SKM-1 (cell line): ENCODE measurements around the gene CPZ.

Source experiments
- DNase-seq: peaks from one replicate; lab custom pipeline; 2025; ENCODE audit not compliant: unreplicated experiment; lab: John Stamatoyannopoulos, UW

The CPZ gene

DNA sequence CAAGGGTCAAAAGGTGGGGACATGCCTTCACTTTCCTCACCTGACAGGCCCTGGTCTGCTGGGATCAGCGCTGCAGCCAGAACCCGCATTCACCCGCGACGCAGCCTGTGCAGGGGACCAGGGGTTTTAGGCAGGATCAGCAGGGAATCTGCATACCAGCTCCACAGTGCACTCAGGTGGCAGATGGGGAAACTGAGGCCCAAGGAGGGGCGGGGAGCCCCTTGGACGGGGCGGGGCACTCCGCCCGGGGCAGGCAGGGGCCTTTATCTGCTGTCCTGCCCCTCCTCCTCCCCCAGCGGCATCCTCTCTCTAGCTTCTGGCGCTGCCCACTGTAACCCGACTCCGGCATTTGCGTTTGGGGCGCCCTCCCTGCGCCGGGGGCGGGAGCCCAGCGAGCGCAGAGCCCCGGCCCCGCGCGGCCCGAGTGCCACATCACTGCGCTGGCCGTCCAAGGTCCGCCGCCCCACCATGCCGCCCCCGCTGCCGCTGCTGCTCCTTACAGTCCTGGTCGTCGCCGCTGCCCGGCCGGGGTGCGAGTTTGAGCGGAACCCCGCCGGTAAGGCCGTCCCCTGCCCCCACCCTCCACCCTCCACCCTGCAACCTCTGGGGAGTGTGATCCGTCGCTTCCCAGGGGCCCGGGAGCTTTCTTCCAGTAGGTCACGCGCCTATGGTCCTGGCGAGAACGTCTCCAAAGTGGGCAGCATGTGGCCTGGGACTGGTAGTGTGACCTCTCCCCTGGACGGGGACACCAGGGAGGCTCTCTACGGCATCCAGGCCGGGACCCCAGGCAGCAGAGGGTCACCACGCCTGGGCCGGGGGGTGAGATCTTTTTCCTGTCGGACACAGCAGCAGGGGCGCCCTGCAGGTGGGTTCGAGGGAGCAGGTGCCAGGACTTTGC is at the start of gene CPZ:
CPZ (plus strand) TSS at position 400 of the 898 bp plus-strand sequence; CDS start at position 469, 69 bp downstream.
- no peak for DNase-seq

DNA sequence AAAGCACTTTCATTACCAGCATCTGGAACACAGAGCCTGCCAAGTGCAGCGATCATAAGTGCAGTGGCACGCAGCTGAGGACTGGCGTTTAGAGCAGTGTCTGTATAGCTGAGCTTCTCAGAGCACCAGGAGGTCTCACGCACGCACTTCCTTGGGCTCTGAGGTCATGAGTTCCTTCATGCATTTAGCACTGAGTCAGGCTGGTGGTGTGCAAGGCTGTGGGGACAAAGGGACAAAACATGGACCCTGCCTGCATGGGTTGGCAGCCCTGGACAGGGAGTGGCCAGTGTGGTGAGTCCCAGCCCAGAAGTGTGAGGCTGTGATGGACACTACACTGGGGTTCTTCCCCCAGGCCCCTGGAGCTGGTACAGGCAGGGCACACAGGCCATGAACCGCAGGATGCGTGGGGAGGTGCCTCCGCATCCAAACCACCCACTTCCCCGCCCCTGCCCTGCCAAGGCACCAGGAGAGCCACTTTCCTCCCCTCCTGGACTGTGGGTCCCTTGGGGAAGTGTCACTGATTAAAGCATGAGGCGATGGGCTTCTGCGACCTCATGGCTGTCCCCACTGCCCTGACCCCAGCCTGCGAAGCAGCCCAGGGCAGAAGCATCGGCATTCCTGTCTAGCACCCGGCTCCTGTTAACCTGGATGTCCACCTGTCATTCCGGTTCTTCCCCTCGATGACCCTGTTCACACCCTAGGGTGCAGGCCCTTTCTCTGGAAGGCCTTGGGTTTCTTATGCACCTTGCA is 49.6 kb upstream of the CPZ start:
- DNase-seq, result no peak

DNA sequence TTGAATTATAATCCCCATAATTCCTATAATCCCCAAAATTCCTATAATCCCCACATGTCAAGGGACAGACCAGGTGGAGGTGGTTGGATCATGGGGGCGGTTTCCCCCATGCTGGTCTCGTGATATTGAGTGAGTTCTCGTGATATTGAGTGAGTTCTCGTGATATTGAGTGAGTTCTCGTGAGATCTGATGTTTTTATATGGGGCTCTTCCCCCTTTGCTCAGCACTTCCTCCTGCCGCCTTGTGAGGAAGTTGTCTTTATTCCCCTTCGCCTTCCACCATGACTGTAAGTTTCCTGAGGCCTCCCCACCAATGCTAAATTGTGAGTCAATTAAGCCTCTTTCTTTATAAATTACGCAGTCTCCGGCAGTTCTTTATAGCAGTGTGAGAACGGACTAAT is 48.9 kb upstream of the CPZ start:
- no peak for DNase-seq

DNA sequence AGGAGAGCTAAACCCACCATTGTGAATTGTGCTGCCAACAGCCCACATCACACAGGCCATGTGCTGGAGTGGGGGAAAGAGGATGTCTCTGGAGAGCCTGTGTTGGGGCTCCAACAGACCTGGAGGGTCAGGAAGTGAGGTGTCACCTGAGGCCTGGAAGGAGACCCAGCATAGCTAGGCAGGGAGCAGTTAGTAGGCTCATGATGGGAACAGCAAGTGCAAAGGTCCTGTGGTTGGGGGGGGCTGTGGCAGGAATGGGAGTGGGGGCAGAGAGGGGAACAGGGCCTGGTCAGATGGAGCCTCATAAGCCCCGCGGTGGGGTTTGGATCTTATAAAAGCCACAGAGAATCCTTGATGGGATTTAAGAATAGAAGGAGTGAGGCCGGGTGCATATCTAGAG is 48.3 kb upstream of the CPZ start:
- no peak for DNase-seq

DNA sequence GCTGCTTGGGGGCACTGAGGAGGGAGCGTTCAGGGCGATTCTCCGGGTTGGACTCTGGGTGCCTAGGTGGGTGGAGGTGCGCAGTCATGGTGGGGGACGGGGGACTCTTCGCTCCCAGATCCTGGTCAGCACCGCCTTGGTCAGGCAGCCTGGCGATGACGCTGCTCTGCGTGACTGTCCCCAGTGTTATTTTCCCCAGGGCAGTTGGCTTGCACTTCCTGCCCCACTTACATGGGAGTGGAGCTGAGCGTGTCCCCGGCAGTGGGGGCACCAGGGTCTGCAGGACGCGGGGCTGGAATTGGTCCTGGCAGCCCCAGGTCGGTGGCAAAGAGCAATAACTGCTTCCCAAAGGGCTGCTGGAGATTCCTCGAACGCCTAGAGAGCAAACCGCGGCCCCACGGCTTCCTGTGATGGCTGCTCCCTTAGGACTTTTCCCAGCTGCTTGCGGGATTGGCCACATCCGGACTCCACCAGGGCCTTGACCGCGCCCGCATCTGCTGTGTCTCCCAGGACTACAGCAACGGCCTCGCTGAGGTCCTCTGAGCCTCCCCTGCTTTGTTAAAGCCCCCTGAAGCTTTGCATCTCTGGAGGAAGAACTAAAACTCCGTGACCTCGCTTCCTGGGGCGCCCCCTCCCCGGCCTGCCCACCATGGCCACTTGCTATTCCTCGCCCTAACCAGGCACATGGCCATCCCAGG is 47.7 kb upstream of the CPZ start:
- no peak for DNase-seq

DNA sequence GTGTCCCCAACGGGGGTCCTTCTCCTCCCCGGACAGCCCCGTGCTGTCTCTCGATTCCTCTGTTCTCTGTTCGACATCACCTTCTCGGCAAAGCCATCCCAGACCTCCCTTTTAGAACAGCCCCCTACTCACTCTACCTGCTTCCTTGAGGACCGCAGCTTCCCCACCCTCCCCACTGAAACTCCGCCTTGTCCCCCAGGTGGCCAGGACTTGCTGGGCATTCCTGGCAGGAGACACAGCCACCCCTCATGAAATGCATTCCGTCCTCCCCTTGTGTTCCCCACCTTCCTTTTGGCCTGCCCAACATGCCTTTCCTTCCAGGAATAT is 47.2 kb upstream of the CPZ start:
- no peak for DNase-seq

DNA sequence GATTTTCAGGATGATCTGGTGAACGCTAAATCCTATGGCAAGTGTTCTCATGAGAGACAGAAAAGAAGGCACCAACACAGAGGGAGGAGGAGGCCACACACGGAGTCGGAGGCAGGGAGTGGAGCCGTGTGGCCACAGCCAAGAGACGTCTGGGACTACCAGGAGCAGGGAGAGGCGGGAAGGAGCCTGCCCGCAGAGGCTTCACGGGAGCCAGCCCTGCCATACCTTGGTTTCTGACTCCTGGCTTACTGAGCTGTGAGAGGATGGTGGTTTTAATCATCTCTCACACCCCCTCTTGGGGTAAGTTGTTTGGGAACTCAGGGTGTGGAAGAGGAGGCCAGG is 45.8 kb upstream of the CPZ start:
- DNase-seq, result no peak

DNA sequence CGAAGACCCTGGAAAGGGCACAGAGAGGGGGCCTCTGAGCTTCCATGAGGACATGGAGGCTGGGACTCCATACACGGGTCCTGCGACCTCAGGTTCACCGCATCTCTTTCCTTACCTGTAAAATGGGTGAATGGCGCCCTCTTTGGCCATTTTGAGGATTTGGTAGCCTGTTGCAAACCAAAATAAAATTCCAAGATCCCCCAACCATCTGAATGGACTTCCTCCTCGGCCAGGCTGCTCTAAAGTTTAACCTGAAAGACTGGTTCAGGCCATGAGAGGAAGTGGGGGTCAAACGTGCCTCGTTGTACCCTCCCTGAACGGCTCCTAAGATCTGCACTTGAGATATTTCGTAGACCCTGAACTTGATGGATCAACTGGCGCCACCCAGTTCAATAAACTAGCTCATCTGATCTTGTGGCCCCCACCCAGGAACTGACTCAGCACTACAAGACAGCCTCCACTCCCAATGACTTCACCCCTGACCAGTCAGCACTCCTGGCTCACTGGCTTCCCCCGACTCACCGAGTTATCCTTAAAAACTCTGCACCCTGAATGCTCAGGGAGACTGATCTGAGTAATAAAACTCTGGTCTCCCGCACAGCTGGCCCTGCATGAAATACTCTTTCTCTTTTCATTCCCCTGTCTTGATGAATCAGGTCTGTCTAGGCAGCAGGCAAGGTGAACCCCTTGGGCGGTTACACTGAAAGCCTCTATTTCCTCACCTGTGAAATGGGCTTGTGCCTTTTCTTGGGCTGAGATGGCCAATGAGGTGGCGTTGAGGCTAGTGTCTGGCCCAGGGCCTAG is 45.3 kb upstream of the CPZ start:
- DNase-seq, result no peak

DNA sequence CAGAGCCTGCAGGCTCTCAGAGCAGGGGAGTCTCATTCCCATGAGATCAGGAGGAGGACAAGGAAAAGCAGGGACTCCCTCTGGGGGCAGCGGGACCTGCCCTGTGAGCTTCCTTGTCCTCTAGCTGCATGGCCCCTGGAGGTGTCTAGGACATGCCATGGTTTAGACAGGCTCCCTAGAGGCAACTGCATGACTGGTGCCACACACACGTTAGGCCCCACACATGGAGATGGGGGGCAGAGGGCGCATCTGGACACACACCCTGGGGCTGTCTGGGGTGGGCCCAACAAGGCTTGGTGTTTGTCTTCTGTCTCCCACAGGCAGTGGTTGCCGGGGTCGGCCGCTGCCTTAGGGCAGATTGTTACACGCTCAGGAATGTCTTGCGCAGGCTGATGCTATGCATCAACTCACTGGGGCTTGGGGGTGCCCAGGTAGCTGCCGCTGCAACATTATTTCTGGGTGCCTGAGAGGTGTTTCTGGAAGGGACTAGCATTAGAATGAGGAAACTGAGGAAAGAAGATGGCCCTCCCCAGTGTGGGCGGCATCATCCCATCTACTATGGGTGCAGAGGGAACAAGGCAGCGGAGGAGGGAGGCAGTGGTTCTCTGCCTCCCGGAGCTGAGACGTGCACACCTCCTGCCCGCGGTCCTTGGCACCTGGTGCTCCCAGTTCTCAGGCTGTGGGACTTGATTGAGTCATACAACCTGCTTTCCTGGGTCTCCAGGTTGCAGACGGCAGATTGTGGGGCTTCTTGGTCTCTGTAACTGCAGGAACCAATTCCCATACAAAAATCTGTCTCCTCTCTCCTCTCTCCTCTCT is 44.4 kb upstream of the CPZ start:
- no peak for DNase-seq

DNA sequence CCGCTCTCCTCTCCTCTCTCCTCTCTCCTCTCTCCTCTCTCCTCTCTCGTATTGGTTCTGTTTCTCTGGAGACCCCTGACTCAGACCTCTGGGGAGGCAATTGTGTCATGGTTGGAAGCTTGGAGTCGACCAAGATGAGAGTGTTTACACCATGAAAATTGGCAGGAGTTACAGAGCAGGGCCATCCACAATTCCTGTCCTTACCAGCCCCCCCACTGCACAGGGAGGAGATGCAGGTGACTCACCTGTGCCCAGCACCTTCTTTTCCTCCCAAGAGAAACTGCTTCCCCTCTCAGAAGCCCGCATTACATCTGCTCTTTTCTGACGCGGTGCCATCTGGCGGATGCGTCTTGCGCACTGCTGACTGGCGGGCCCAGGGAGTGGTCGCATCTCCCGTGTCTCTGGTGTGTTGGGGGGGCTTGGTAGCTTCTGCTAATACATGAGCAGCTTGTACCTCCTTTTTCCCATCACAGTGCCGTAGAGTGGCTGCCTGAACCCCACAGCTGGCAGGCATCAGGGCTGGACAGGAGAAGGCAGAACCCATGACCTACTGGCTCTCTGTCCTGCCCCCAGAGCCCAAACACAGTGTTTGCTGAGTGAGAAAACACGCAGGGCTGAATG is 43.7 kb upstream of the CPZ start:
- no peak for DNase-seq

DNA sequence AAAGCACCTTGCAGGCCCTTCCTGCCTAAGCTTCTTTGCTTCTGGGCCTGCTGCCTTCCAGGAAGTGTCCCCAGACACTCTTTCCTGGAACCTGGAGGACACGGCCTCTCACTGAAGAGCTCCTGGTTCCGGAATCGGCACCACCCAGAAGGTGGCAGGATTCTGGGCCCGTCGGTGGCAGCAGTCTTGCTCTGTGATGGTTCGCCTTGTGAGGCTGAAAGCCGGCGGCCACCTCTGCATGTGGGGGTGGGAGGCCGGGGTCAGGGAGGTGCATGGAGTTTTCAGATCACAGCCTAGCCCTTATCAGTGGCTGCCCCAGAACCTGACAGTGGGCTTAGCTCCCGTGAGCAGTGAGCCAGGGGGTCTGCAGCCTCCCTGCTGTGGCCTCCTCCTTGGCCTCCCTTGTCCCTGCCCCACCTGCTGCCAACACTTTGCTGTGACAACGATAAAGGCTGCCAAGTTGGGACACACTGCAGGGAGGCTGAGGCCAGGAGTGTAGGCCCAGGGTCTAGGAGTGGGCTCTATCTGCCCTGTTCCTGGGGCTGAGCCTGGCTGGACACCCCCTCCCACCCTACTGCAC is 43.1 kb upstream of the CPZ start:
- DNase-seq, result no peak

DNA sequence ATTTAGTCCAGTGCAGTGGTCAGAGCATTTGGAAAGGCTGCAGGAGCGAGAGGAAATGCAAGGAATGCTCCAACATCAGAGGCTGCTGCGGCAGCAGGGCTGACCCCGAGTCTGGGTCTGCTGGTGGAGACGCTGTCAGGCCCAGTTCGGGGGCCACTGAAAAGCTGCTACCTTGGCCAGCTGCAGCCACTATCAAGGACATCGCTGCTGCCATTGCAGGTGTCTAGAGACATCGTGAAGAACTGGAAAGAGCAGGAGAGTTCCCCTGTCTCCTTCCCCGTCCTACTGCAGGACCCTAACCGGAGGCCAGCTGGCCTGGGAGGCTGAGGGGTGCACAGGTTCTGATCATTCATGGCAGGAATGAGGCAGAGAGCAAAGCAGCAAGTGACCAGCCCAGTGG is 41.9 kb upstream of the CPZ start:
- DNase-seq, result no peak

DNA sequence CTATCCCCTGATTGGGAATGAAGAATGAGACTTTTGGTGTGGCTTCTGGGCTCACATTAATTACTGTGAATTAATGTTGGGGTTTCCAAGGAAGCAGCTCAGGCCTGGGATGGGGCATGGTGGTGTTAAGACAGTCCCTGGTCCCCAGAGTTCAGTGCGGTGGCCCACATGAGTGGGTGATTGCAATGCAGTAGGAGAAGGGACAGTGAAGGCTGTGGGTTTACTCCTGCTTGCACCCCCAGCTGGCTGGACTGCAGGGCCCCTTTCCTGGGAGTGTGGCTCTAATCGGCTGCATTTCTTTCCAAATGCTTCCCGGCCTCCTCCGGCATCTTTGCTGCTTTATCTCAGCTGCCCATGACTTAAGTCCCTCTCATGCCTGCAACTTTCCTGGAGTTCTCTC is 40.5 kb upstream of the CPZ start:
- no peak for DNase-seq

DNA sequence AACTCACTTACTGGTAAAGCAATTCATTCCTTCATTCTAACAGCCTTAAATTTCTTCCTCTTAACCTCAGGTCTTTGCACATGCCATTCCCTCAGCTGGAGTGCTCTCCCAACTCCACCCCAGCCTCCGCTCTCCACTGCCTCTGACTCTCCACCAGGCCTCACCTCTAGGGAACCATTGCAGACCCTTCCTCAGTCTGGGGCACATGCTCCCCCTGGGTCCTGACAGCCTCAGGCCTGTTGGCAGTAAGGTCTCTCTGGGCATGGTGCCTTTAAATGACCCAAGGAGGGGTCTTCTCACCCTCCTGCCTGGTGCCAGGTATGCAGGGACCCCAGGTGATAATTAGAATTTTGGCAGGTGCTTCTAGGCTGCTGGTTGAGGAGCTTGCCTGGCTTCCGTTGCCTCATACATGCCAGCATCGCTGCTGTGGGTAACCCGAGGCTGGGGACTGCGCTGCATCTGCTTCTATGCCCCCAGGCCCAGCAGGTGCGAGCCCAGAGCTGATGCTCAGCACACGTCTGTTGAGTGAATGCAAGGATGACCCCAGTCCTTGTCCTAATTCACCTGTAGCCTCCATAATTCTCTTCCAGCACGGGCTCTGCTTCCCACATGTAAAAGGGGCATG is 39.9 kb upstream of the CPZ start:
- DNase-seq, result no peak

DNA sequence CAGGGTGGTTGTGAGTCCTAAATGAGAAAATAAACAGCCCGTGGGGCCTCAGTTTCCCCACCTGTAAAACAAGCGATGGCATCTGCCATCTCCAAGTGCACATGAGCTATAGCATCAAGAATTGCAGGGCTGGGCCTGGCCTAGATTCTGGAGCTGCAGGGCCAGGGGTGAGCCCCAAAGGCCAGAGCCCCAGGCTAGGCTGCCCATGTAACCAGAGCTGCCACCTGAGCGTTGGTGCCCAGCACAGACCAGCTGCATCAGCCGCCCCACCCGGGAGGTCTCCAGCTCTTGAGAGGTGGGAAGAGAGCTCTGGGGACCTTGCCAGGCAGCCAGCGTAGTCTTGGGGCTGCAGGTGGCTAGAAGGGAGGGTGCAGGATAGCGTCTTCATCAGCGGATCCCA is 39.3 kb upstream of the CPZ start:
- DNase-seq, result no peak

DNA sequence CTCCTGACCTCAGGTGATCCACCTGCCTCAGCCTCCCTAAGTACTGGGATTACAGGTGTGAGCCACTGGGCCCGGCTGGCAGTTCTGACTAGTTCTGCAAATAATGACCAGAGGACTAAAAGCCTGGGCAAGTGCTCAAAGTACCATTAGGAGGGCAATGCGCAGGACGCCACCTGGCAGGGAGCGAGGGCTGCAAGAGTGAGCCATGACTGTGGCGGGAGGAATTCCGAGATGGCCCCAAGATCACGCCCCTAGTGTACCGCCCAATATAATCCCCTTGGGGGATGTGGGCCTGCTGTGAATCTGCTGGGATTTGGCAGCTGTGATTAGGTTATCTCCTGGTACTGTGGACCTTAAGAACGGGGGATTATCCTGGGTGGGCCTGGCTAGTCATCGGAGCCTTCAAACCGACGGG is 38.6 kb upstream of the CPZ start:
- no peak for DNase-seq

DNA sequence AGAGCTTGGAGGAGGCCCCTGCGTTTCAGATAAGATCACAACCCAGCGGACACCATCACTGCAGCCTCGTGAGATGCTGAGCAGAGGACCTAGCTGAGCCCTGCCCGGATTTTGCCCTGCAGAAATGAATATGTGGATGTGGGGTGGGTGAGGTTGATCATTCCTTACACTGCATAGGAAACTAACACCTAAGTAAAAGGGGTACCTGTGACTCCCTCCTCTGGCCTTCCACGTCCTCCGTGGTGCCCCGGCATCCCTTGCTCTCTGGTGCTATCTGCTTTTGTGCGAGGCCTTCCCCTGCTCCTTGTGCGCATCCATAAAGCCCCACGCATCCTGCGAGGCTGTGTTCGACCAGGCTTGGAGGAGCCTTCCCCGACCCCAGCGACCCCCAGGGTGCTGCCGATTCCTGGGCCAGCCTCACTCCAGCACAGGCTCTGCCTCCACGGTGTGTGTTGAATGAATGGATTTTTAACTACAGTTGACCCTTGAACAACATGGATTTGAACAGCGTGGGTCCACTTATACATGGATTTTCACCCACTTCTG is 37.9 kb upstream of the CPZ start:
- DNase-seq, result no peak

DNA sequence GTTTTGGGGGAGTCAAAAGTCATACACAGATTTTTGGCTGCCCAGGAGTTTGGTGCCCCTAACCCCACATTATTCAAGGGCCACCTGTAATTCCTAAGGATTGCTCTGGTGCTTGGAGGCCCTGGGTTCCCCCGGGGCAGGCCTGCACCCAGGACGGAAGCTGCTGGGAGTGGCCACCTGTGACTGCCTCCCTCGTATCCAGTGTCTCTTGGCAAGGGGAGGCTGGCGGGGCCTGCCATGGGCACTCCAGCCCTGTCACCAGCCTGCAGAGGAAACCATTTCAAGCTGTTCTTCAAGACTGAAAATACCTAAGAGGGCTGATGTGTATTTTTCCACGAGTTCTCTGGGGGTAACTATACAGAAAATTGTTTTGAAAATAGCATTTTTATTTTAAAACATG is 36.8 kb upstream of the CPZ start:
- DNase-seq, result no peak
